SHP77 treated with DMSO at 0.1 percent for 48 hours (cell line): Measurements from ENCODE around the gene R3HDM2.

Source experiments
- DNase-seq: peaks from one replicate; lab custom pipeline; 2025; lab: John Stamatoyannopoulos, UW

Gene R3HDM2

GRCh38 chr12:57229046-57229633 is 201.7 kb downstream of the R3HDM2 start:
- peak; percentile 9 for DNase-seq

GRCh38 chr12:57227315-57228115 is 203.3 kb downstream of the R3HDM2 start:
- no peak for DNase-seq

- no peak for DNase-seq
These were observed 204.1 kb downstream of the R3HDM2 start for GRCh38 chr12:57226588-57227314.

- no peak for DNase-seq
These were observed 205.1 kb downstream of the R3HDM2 start for GRCh38 chr12:57225680-57226210.

GRCh38 chr12:57224973-57225679 is 205.7 kb downstream of the R3HDM2 start:
- DNase-seq, result no peak

- no peak for DNase-seq
These were observed 206.4 kb downstream of the R3HDM2 start for GRCh38 chr12:57224278-57224972.

GRCh38 chr12:57223191-57224165 is 207.4 kb downstream of the R3HDM2 start:
- DNase-seq, result no peak

GRCh38 chr12:57222286-57223190 is 208.3 kb downstream of the R3HDM2 start:
- DNase-seq, result no peak

- no peak for DNase-seq
These were observed 209.5 kb downstream of the R3HDM2 start for GRCh38 chr12:57221169-57221917.

- DNase-seq, result no peak
These were observed 210.1 kb downstream of the R3HDM2 start for GRCh38 chr12:57220770-57221168.

GRCh38 chr12:57219993-57220754 is 210.7 kb downstream of the R3HDM2 start:
- DNase-seq, result no peak

- DNase-seq, result no peak
These were observed 211.4 kb downstream of the R3HDM2 start for GRCh38 chr12:57219205-57219992.

- no peak for DNase-seq
These were observed 212.6 kb downstream of the R3HDM2 start for GRCh38 chr12:57218030-57218853.

- DNase-seq, result no peak
These were observed 213.6 kb downstream of the R3HDM2 start for GRCh38 chr12:57216921-57217879.
